HEK293 (cell line): ENCODE measurements around the gene ITGA4.

Experiments
- BCL11B ChIP-seq: fragments of 450-650 bp; formaldehyde crosslinking; IDR thresholded peaks from 2 replicates; pipeline ENCODE4 v1.5.1; 2016; ENCODE audit warnings: low read depth, missing biosample characterization, missing genetic modification characterization
- CTCF ChIP-seq: fragments of 450-650 bp; formaldehyde crosslinking; IDR thresholded peaks from 2 replicates; pipeline ENCODE4 v1.5.1; 2016; ENCODE audit warnings: missing biosample characterization, missing genetic modification characterization
- GLI4 ChIP-seq: fragments of 450-650 bp; formaldehyde crosslinking; IDR thresholded peaks from 2 replicates; pipeline ENCODE4 v1.5.1; 2016; ENCODE audit warnings: missing biosample characterization, missing genetic modification characterization
- INSM2 ChIP-seq: fragments of 450-650 bp; formaldehyde crosslinking; IDR thresholded peaks from 2 replicates; pipeline ENCODE4 v1.5.1; 2016; ENCODE audit warnings: missing biosample characterization, missing genetic modification characterization
- KLF16 ChIP-seq: fragments of 450-650 bp; formaldehyde crosslinking; IDR thresholded peaks from 2 replicates; pipeline ENCODE4 v1.5.1; 2017; ENCODE audit warnings: missing biosample characterization, missing genetic modification characterization
- PRDM1 ChIP-seq: fragments of 450-650 bp; formaldehyde crosslinking; IDR thresholded peaks from 2 replicates; pipeline ENCODE4; 2016; ENCODE audit warnings: missing biosample characterization, missing genetic modification characterization
- SALL2 ChIP-seq: fragments of 450-650 bp; formaldehyde crosslinking; IDR thresholded peaks from 2 replicates; pipeline ENCODE4 v1.5.0; 2017; ENCODE audit warnings: missing biosample characterization, mild to moderate bottlenecking, missing genetic modification characterization, borderline replicate concordance
- SP7 ChIP-seq: fragments of 450-650 bp; formaldehyde crosslinking; IDR thresholded peaks from 2 replicates; pipeline ENCODE4 v1.5.1; 2016; ENCODE audit warnings: missing biosample characterization, missing genetic modification characterization
- TRIM28 ChIP-seq: IDR thresholded peaks from 2 replicates; pipeline ENCODE4 v1.6.1; 2011; ENCODE audit warnings: low read length, control low read depth, borderline replicate concordance
- WT1 ChIP-seq: fragments of 450-650 bp; formaldehyde crosslinking; IDR thresholded peaks from 2 replicates; pipeline ENCODE4 v1.5.1; 2016; ENCODE audit warnings: missing biosample characterization, missing genetic modification characterization
- ZBTB10 ChIP-seq: fragments of 450-650 bp; formaldehyde crosslinking; IDR thresholded peaks from 2 replicates; pipeline ENCODE4 v1.5.1; 2016; ENCODE audit warnings: missing biosample characterization, missing genetic modification characterization
- ZBTB17 ChIP-seq: fragments of 450-650 bp; formaldehyde crosslinking; IDR thresholded peaks from 2 replicates; pipeline ENCODE4 v1.5.1; 2016; ENCODE audit warnings: missing biosample characterization, missing genetic modification characterization
- ZBTB20 ChIP-seq: fragments of 450-650 bp; formaldehyde crosslinking; IDR thresholded peaks from 2 replicates; pipeline ENCODE4 v1.5.1; 2016; ENCODE audit warnings: missing biosample characterization, missing genetic modification characterization
- ZFHX2 ChIP-seq: fragments of 450-650 bp; formaldehyde crosslinking; conservative IDR thresholded peaks from 2 replicates; pipeline ENCODE4 v1.5.1; 2016; ENCODE audit warnings: missing biosample characterization, missing genetic modification characterization
- ZNF184 ChIP-seq: fragments of 450-650 bp; IDR thresholded peaks from 2 replicates; pipeline ENCODE4 v1.5.1; 2018; ENCODE audit warnings: missing biosample characterization, mild to moderate bottlenecking, missing genetic modification characterization
- ZNF416 ChIP-seq: fragments of 450-650 bp; formaldehyde crosslinking; IDR thresholded peaks from 2 replicates; pipeline ENCODE4 v1.5.1; 2016; ENCODE audit warnings: missing biosample characterization, missing genetic modification characterization
- ZNF449 ChIP-seq: fragments of 450-650 bp; formaldehyde crosslinking; IDR thresholded peaks from 2 replicates; pipeline ENCODE4 v1.5.1; 2017; ENCODE audit warnings: missing biosample characterization, mild to moderate bottlenecking, missing genetic modification characterization, moderate library complexity
- ZNF510 ChIP-seq: fragments of 450-650 bp; formaldehyde crosslinking; IDR thresholded peaks from 2 replicates; pipeline ENCODE4 v1.5.1; 2018; ENCODE audit warnings: mild to moderate bottlenecking, missing genetic modification characterization, missing biosample characterization; ENCODE audit not compliant: insufficient replicate concordance
- ZNF529 ChIP-seq: fragments of 450-650 bp; formaldehyde crosslinking; IDR thresholded peaks from 2 replicates; pipeline ENCODE4 v1.5.1; 2017; ENCODE audit warnings: missing genetic modification characterization, missing biosample characterization; ENCODE audit not compliant: insufficient replicate concordance
- ZNF555 ChIP-seq: fragments of 450-650 bp; formaldehyde crosslinking; conservative IDR thresholded peaks from 2 replicates; pipeline ENCODE4 v1.5.1; 2017; ENCODE audit warnings: missing biosample characterization, mild to moderate bottlenecking, missing genetic modification characterization, inconsistent platforms
- ZNF558 ChIP-seq: fragments of 450-650 bp; formaldehyde crosslinking; IDR thresholded peaks from 2 replicates; pipeline ENCODE4 v1.5.1; 2016; ENCODE audit warnings: missing biosample characterization, missing genetic modification characterization
- ZNF571 ChIP-seq: fragments of 450-650 bp; formaldehyde crosslinking; IDR thresholded peaks from 2 replicates; pipeline ENCODE4 v1.5.0; 2017; ENCODE audit warnings: missing biosample characterization, missing genetic modification characterization
- ZNF580 ChIP-seq: fragments of 450-650 bp; formaldehyde crosslinking; IDR thresholded peaks from 2 replicates; pipeline ENCODE4 v1.5.1; 2016; ENCODE audit warnings: missing biosample characterization, missing genetic modification characterization
- ZNF585B ChIP-seq: fragments of 450-650 bp; formaldehyde crosslinking; IDR thresholded peaks from 2 replicates; pipeline ENCODE4 v1.5.1; 2016; ENCODE audit warnings: missing biosample characterization, missing genetic modification characterization
- ZNF701 ChIP-seq: fragments of 450-650 bp; formaldehyde crosslinking; IDR thresholded peaks from 2 replicates; pipeline ENCODE4 v1.5.1; 2016; ENCODE audit warnings: missing biosample characterization, missing genetic modification characterization
- ZNF707 ChIP-seq: fragments of 450-650 bp; formaldehyde crosslinking; IDR thresholded peaks from 2 replicates; pipeline ENCODE4 v1.5.1; 2016; ENCODE audit warnings: missing biosample characterization, missing genetic modification characterization
- ZNF768 ChIP-seq: fragments of 450-650 bp; formaldehyde crosslinking; IDR thresholded peaks from 2 replicates; pipeline ENCODE4 v1.5.1; 2018; ENCODE audit warnings: missing biosample characterization, mild to moderate bottlenecking, missing genetic modification characterization
- ZNF777 ChIP-seq: fragments of 450-650 bp; formaldehyde crosslinking; IDR thresholded peaks from 2 replicates; pipeline ENCODE4 v1.5.1; 2017; ENCODE audit warnings: missing biosample characterization, missing genetic modification characterization, borderline replicate concordance
- TF ChIP-seq, protein P1 (sequence below): fragments of 450-650 bp; formaldehyde crosslinking; IDR thresholded peaks from 2 replicates; pipeline ENCODE4 v1.5.1; 2016; ENCODE audit warnings: missing biosample characterization, missing genetic modification characterization

ITGA4 gene

GRCh38 chr2:181457741-181458425 lies 697 bp downstream of the ITGA4 start (continued):
- TF ChIP-seq ZNF449 (tag by site-specific recombination) = no peak
- TF ChIP-seq ZNF558 (tag by site-specific recombination) = no peak
- TF ChIP-seq ZNF701 (tag by site-specific recombination) = no peak
- TF ChIP-seq ZBTB10 (tag by site-specific recombination) = no peak
- TF ChIP-seq ZBTB17 (tag by site-specific recombination) = peak; percentile 55
- no peak for TF ChIP-seq ZNF777 (tag by site-specific recombination)
- peak; percentile 44; the same call in 1 of the 2 replicates for TF ChIP-seq PRDM1 (tag by site-specific recombination)
- TF ChIP-seq ZNF571 (tag by site-specific recombination) = no peak
- no peak for TF ChIP-seq TRIM28
- no peak for TF ChIP-seq ZNF585B (tag by site-specific recombination)
- peak; percentile 97 for TF ChIP-seq ZFHX2 (tag by site-specific recombination)
- no peak for TF ChIP-seq SALL2 (tag by site-specific recombination)
- no peak for TF ChIP-seq ZNF184
- no peak for TF ChIP-seq INSM2 (tag by site-specific recombination)
- TF ChIP-seq ZNF768 (tag by site-specific recombination) = no peak
- no peak for TF ChIP-seq WT1
- no peak for TF ChIP-seq GLI4 (tag by site-specific recombination)
- TF ChIP-seq ZNF707 (tag by site-specific recombination) = no peak
- no peak for TF ChIP-seq BCL11B (tag by site-specific recombination)
- peak; percentile 72 for TF ChIP-seq ZBTB20 (tag by site-specific recombination)
- no peak for TF ChIP-seq ZNF555 (tag by site-specific recombination)
- TF ChIP-seq CTCF (tag by site-specific recombination) = 0 out of 2 replicates have a peak, but pooled peaks have one; percentile 17
- TF ChIP-seq ZNF580 = no peak
- no peak; the same call in 1 of the 2 replicates for TF ChIP-seq KLF16 (tag by site-specific recombination)
- TF ChIP-seq, protein P1, sequence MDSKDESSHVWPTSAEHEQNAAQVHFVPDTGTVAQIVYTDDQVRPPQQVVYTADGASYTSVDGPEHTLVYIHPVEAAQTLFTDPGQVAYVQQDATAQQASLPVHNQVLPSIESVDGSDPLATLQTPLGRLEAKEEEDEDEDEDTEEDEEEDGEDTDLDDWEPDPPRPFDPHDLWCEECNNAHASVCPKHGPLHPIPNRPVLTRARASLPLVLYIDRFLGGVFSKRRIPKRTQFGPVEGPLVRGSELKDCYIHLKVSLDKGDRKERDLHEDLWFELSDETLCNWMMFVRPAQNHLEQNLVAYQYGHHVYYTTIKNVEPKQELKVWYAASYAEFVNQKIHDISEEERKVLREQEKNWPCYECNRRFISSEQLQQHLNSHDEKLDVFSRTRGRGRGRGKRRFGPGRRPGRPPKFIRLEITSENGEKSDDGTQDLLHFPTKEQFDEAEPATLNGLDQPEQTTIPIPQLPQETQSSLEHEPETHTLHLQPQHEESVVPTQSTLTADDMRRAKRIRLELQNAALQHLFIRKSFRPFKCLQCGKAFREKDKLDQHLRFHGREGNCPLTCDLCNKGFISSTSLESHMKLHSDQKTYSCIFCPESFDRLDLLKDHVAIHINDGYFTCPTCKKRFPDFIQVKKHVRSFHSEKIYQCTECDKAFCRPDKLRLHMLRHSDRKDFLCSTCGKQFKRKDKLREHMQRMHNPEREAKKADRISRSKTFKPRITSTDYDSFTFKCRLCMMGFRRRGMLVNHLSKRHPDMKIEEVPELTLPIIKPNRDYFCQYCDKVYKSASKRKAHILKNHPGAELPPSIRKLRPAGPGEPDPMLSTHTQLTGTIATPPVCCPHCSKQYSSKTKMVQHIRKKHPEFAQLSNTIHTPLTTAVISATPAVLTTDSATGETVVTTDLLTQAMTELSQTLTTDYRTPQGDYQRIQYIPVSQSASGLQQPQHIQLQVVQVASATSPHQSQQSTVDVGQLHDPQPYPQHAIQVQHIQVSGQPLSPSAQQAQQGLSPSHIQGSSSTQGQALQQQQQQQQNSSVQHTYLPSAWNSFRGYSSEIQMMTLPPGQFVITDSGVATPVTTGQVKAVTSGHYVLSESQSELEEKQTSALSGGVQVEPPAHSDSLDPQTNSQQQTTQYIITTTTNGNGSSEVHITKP (tag by site-specific recombination) = 0 out of 2 replicates have a peak, but pooled peaks have one; percentile 6
- TF ChIP-seq ZNF510 (tag by site-specific recombination) = no peak
- no peak for TF ChIP-seq SP7 (tag by site-specific recombination)
- no peak for TF ChIP-seq ZNF529 (tag by site-specific recombination)
- TF ChIP-seq ZNF416 = no peak
